GM18526 (cell line): ENCODE measurements around the gene UQCR11.

ENCODE experiments used
- POLR2A ChIP-seq: IDR thresholded peaks from 3 replicates; pipeline ENCODE4 v1.6.1; 2011; ENCODE audit not compliant: insufficient read length; ENCODE audit errors: extremely low read depth

Gene UQCR11

GRCh38 chr19:1584500-1585242 lies 20.6 kb downstream of the UQCR11 start:
- TF ChIP-seq POLR2A: no peak

- TF ChIP-seq POLR2A: no peak
These were observed 23.1 kb downstream of the UQCR11 start for GRCh38 chr19:1582201-1582600.

GRCh38 chr19:1580957-1581356 lies 24.3 kb downstream of the UQCR11 start:
- TF ChIP-seq POLR2A: no peak

GRCh38 chr19:1580382-1580781 lies 24.9 kb downstream of the UQCR11 start:
- no peak for TF ChIP-seq POLR2A

GRCh38 chr19:1579222-1579621 lies 26.0 kb downstream of the UQCR11 start:
- TF ChIP-seq POLR2A: no peak

- TF ChIP-seq POLR2A: no peak
These were observed 27.2 kb downstream of the UQCR11 start for GRCh38 chr19:1577929-1578618.

GRCh38 chr19:1577090-1577928 lies 28.0 kb downstream of the UQCR11 start:
- TF ChIP-seq POLR2A: no peak

GRCh38 chr19:1576242-1577089 lies 28.8 kb downstream of the UQCR11 start:
- no peak for TF ChIP-seq POLR2A

- TF ChIP-seq POLR2A: no peak
These were observed 29.7 kb downstream of the UQCR11 start for GRCh38 chr19:1575323-1576241.

GRCh38 chr19:1574354-1575136 lies 30.7 kb downstream of the UQCR11 start:
- no peak for TF ChIP-seq POLR2A

GRCh38 chr19:1572795-1573194 lies 32.5 kb downstream of the UQCR11 start:
- no peak for TF ChIP-seq POLR2A

GRCh38 chr19:1571358-1571757 lies 33.9 kb downstream of the UQCR11 start:
- TF ChIP-seq POLR2A: no peak

GRCh38 chr19:1570836-1571235 lies 34.4 kb downstream of the UQCR11 start:
- no peak for TF ChIP-seq POLR2A
